C4-2B (cell line): ENCODE measurements around the gene SLC35G1.

Experiments
- ZFX ChIP-seq: fragments of 450-650 bp; IDR thresholded peaks from 2 replicates; pipeline ENCODE4 v1.6.1; 2017
- TF ChIP-seq, protein P1 (sequence below): fragments of 450-650 bp; conservative IDR thresholded peaks from 2 replicates; pipeline ENCODE4 v1.5.1; 2017; ENCODE audit warnings: mild to moderate bottlenecking

DNA sequence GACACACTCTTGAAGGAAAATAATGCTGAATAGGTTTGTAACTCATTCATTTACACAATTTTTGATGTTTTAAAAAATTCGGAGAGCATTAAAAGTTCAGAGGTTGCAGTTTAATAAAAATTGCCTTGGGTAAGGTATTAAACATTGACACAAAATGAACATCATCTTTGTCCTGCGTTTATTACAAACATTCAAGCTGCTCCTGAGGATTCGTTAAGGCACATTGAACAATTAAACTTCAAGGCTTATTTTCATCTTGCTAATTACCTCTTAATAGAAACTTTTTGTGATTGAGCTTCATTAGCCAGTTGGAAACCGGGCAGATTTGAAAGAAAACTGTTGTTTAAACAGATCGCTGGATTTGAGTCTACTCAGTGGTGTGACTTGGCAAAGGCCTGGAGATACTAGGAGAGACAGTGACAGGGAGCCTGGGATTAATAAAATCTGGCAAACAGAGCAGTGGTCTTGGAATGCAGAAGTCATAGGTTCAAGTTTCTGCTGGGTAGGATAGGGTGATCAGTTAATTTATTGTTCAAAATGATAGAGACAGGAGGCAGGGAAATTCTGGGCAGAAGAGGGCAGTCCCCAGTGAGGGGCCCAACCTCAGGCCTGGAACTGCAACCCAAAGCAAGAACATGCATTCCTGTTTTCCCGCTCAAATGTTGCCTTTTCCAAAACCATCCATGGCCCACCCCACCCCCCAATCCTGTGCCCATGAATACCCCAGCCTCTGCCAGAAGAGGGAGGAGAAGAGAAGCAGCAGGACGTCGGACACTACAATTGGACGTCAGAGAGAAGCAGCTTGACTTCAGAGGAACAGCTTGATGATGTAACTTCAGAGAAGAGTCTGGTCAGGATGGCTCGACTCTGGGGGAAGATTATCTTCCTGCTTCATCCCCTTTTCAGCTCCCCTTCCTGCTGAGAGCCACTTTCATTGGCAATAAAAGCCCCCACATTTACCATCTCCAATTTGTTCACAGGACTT is 43.5 kb upstream of the SLC35G1 start:
- TF ChIP-seq, protein P1, sequence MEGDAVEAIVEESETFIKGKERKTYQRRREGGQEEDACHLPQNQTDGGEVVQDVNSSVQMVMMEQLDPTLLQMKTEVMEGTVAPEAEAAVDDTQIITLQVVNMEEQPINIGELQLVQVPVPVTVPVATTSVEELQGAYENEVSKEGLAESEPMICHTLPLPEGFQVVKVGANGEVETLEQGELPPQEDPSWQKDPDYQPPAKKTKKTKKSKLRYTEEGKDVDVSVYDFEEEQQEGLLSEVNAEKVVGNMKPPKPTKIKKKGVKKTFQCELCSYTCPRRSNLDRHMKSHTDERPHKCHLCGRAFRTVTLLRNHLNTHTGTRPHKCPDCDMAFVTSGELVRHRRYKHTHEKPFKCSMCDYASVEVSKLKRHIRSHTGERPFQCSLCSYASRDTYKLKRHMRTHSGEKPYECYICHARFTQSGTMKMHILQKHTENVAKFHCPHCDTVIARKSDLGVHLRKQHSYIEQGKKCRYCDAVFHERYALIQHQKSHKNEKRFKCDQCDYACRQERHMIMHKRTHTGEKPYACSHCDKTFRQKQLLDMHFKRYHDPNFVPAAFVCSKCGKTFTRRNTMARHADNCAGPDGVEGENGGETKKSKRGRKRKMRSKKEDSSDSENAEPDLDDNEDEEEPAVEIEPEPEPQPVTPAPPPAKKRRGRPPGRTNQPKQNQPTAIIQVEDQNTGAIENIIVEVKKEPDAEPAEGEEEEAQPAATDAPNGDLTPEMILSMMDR = no peak
- TF ChIP-seq ZFX = no peak
